HEK293 (cell line): ENCODE results near the gene MAD2L1BP.

ENCODE experiments used
- CTCF ChIA-PET: fragments of 350-600 bp; formaldehyde crosslinking; extraction: SDS; loops from one replicate; lab custom pipeline; 2021; ENCODE audit warnings: antibody characterized with exemption; lab: Yijun Ruan, JAX
- POLR2A ChIA-PET: fragments of 300-600 bp; formaldehyde crosslinking; extraction: SDS; loops from one replicate; lab custom pipeline; 2020; ENCODE audit warnings: antibody characterized with exemption, inconsistent platforms; lab: Yijun Ruan, JAX
- H3K27ac ChIP-seq: fragments of 200-500 bp; sonication (Bioruptor generic); 2 replicates; pipeline ENCODE4 v1.5.1; 2014; ENCODE audit warnings: low read depth, low read length, control low read depth, inconsistent platforms; ENCODE audit errors: extremely low read depth
- H3K36me3 ChIP-seq, 2 experiments: fragments of 200-500 bp in 1 of 2; sonication (Bioruptor generic) in 1 of 2; 1 replicate in 1 of 2; 2 replicates in 1 of 2; pipeline ENCODE4 v1.5.1; 2014 to 2017; ENCODE audit warnings: inconsistent platforms in 2 of 2, low read length in 2 of 2; ENCODE audit not compliant: control insufficient read depth in 2 of 2, insufficient read depth in 1 of 2
- H3K4me1 ChIP-seq: fragments of 200-500 bp; sonication (Bioruptor generic); 2 replicates; pipeline ENCODE4 v1.5.1; 2014; ENCODE audit warnings: mild to moderate bottlenecking, low read length, inconsistent platforms; ENCODE audit not compliant: control insufficient read depth, insufficient read depth
- H3K4me3 ChIP-seq: 2 replicates; pipeline ENCODE4 v1.5.1; 2011; ENCODE audit warnings: low read depth, mild to moderate bottlenecking, control low read depth, low read length, moderate library complexity
- H3K9me3 ChIP-seq: fragments of 200-500 bp; sonication (Bioruptor generic); 2 replicates; pipeline ENCODE4 v1.5.1; 2014; ENCODE audit warnings: low read depth, low read length, inconsistent platforms; ENCODE audit not compliant: control insufficient read depth, insufficient read depth
- ATF2 ChIP-seq: fragments of 450-650 bp; formaldehyde crosslinking; IDR thresholded peaks from 2 replicates; pipeline ENCODE4 v1.5.1; 2016; ENCODE audit warnings: missing biosample characterization, missing genetic modification characterization, low read depth
- BCL11B ChIP-seq: fragments of 450-650 bp; formaldehyde crosslinking; IDR thresholded peaks from 2 replicates; pipeline ENCODE4 v1.5.1; 2016; ENCODE audit warnings: low read depth, missing biosample characterization, missing genetic modification characterization
- CTCF ChIP-seq: fragments of 450-650 bp; formaldehyde crosslinking; IDR thresholded peaks from 2 replicates; pipeline ENCODE4 v1.5.1; 2016; ENCODE audit warnings: missing biosample characterization, missing genetic modification characterization
- FEZF1 ChIP-seq: fragments of 450-650 bp; formaldehyde crosslinking; IDR thresholded peaks from 2 replicates; pipeline ENCODE4 v1.5.1; 2016; ENCODE audit warnings: missing biosample characterization, missing genetic modification characterization
- HIC1 ChIP-seq: fragments of 450-650 bp; formaldehyde crosslinking; IDR thresholded peaks from 2 replicates; pipeline ENCODE4 v1.5.1; 2016; ENCODE audit warnings: missing biosample characterization, missing genetic modification characterization
- MEIS1 ChIP-seq: sonication (generic); formaldehyde crosslinking; IDR thresholded peaks from 2 replicates; pipeline ENCODE4 v1.8.1; 2022; ENCODE audit warnings: missing genetic modification reagents, mild to moderate bottlenecking, borderline replicate concordance
- MZF1 ChIP-seq: fragments of 450-650 bp; formaldehyde crosslinking; IDR thresholded peaks from 2 replicates; pipeline ENCODE4 v1.5.1; 2017; ENCODE audit warnings: missing biosample characterization, missing genetic modification characterization, borderline replicate concordance
- RBAK ChIP-seq: fragments of 450-650 bp; formaldehyde crosslinking; IDR thresholded peaks from 2 replicates; pipeline ENCODE4 v1.5.1; 2016; ENCODE audit warnings: missing biosample characterization, missing genetic modification characterization
- SP7 ChIP-seq: fragments of 450-650 bp; formaldehyde crosslinking; IDR thresholded peaks from 2 replicates; pipeline ENCODE4 v1.5.1; 2016; ENCODE audit warnings: missing biosample characterization, missing genetic modification characterization
- TCF7L2 ChIP-seq: IDR thresholded peaks from 2 replicates; pipeline ENCODE4 v1.6.1; 2011; ENCODE audit warnings: low read depth, mild to moderate bottlenecking, inconsistent platforms, low read length, moderate library complexity, borderline replicate concordance
- WT1 ChIP-seq: fragments of 450-650 bp; formaldehyde crosslinking; IDR thresholded peaks from 2 replicates; pipeline ENCODE4 v1.5.1; 2016; ENCODE audit warnings: missing biosample characterization, missing genetic modification characterization
- YY2 ChIP-seq: fragments of 450-650 bp; formaldehyde crosslinking; IDR thresholded peaks from 2 replicates; pipeline ENCODE4 v1.5.1; 2016; ENCODE audit warnings: missing biosample characterization, missing genetic modification characterization
- ZBTB8A ChIP-seq: fragments of 450-650 bp; formaldehyde crosslinking; IDR thresholded peaks from 2 replicates; pipeline ENCODE4 v1.5.1; 2016; ENCODE audit warnings: missing biosample characterization, missing genetic modification characterization
- ZEB2 ChIP-seq: fragments of 450-650 bp; formaldehyde crosslinking; IDR thresholded peaks from 2 replicates; pipeline ENCODE4 v1.5.1; 2016; ENCODE audit warnings: missing biosample characterization, missing genetic modification characterization
- ZFP69B ChIP-seq: fragments of 450-650 bp; formaldehyde crosslinking; IDR thresholded peaks from 2 replicates; pipeline ENCODE4 v1.5.1; 2016; ENCODE audit warnings: missing biosample characterization, missing genetic modification characterization
- ZNF133 ChIP-seq: fragments of 450-650 bp; formaldehyde crosslinking; IDR thresholded peaks from 2 replicates; pipeline ENCODE4 v1.5.1; 2016; ENCODE audit warnings: missing biosample characterization, missing genetic modification characterization
- ZNF221 ChIP-seq: fragments of 450-650 bp; formaldehyde crosslinking; IDR thresholded peaks from 2 replicates; pipeline ENCODE4 v1.5.1; 2017; ENCODE audit warnings: missing biosample characterization, missing genetic modification characterization, borderline replicate concordance
- ZNF335 ChIP-seq: fragments of 450-650 bp; formaldehyde crosslinking; conservative IDR thresholded peaks from 2 replicates; pipeline ENCODE4 v1.5.1; 2016; ENCODE audit warnings: missing biosample characterization, missing genetic modification characterization
- ZNF366 ChIP-seq: fragments of 450-650 bp; formaldehyde crosslinking; conservative IDR thresholded peaks from 2 replicates; pipeline ENCODE4 v1.5.1; 2016; ENCODE audit warnings: missing biosample characterization, missing genetic modification characterization
- ZNF416 ChIP-seq: fragments of 450-650 bp; formaldehyde crosslinking; IDR thresholded peaks from 2 replicates; pipeline ENCODE4 v1.5.1; 2016; ENCODE audit warnings: missing biosample characterization, missing genetic modification characterization
- ZNF449 ChIP-seq: fragments of 450-650 bp; formaldehyde crosslinking; IDR thresholded peaks from 2 replicates; pipeline ENCODE4 v1.5.1; 2017; ENCODE audit warnings: missing biosample characterization, mild to moderate bottlenecking, missing genetic modification characterization, moderate library complexity
- ZNF530 ChIP-seq: fragments of 450-650 bp; formaldehyde crosslinking; IDR thresholded peaks from 2 replicates; pipeline ENCODE4 v1.5.1; 2016; ENCODE audit warnings: low read depth, missing biosample characterization, missing genetic modification characterization
- ZNF558 ChIP-seq: fragments of 450-650 bp; formaldehyde crosslinking; IDR thresholded peaks from 2 replicates; pipeline ENCODE4 v1.5.1; 2016; ENCODE audit warnings: missing biosample characterization, missing genetic modification characterization
- ZXDB ChIP-seq: fragments of 450-650 bp; formaldehyde crosslinking; IDR thresholded peaks from 2 replicates; pipeline ENCODE4 v1.5.1; 2016; ENCODE audit warnings: missing biosample characterization, missing genetic modification characterization
- TF ChIP-seq, protein P1 (sequence below): fragments of 450-650 bp; formaldehyde crosslinking; IDR thresholded peaks from 2 replicates; pipeline ENCODE4 v1.5.1; 2016; ENCODE audit warnings: missing biosample characterization, missing genetic modification characterization
- TF ChIP-seq, protein P2 (sequence below): fragments of 450-650 bp; formaldehyde crosslinking; IDR thresholded peaks from 2 replicates; pipeline ENCODE4 v1.5.1; 2016; ENCODE audit warnings: missing biosample characterization, missing genetic modification characterization

MAD2L1BP gene

GRCh38 chr6:43627008-43627825, 8.4 kb upstream of the MAD2L1BP start (continued):
- peak; percentile 94 for TF ChIP-seq ZNF366 (tag by site-specific recombination)
- peak; percentile 86 for TF ChIP-seq HIC1
- TF ChIP-seq ZXDB (tag by site-specific recombination), result 0 out of 2 replicates have a peak, but pooled peaks have one; percentile 27
- peak; percentile 85 for TF ChIP-seq SP7
- TF ChIP-seq ZBTB8A (tag by site-specific recombination), result 0 out of 2 replicates have a peak, but pooled peaks have one; percentile 16
- no peak for TF ChIP-seq ZNF133 (tag by site-specific recombination)
- TF ChIP-seq RBAK (tag by site-specific recombination), result no peak
- TF ChIP-seq ZEB2, result peak; percentile 98
- peak; percentile 46; the same call in 1 of the 2 replicates for TF ChIP-seq WT1 (tag by site-specific recombination)
- peak; percentile 37; the same call in 1 of the 2 replicates for TF ChIP-seq ZNF449 (tag by site-specific recombination)
- TF ChIP-seq ZNF558, result peak; percentile 64
- TF ChIP-seq CTCF (tag by site-specific recombination), result no peak
- no peak for TF ChIP-seq MZF1 (tag by site-specific recombination)
- TF ChIP-seq ZFP69B (tag by site-specific recombination), result peak; percentile 64
- TF ChIP-seq ZNF416 (tag by site-specific recombination), result no peak
- TF ChIP-seq ZNF335 (tag by site-specific recombination), result peak; percentile 60

DNA sequence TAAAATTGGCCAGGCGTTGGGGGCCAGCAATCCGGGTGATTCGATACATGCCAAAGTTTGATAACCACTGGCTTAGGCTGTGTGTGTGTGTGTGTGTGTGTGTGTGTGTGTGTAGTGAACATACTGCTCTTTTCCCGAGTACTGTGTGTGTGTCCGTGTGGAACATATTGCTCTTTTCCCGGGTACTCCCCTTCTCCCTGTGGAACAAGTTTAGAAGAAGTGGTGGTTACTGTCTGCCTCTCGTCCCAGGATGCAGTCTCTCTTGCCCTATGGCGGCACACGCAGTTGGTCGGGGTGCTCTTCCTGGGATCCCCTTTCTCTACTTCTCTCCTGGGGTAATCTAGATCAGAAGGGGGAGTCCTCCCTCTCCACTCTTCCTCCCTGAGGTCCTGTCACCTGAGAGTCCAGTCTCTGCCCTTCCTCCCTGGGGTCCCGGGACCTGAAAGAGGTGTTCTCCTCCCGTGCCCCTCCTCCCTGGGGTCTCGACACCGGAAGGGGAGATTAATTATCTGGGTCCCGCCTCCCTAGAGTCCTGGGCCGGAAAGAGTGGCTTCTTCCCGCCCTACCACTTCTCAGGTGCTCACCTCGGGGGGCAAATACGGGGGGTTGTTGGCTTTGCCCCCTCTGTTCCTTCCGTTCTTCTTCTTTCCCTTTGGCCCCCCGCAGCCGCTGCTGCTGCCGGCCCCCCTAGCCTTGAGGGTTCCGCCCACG, 7.1 kb upstream of the MAD2L1BP start:
- Histone ChIP-seq H3K4me1 (0 out of 2 replicates have a peak, but pooled peaks cover 8% of the 10 kb centered on the region), H3K27ac (peak overlapping the region; percentile 90), H3K9me3 (no peaks in the 10 kb centered on the region), H3K36me3 (peaks cover 0 to 29% of the 10 kb centered on the region in 2 experiments; a peak in 2 of 3 replicates), H3K4me3 (peak overlapping the region; percentile 77)
- POLR2A ChIA-PET, result interaction anchor here (0.8 to 4.2 kb wide), 22 partner anchors 9 to 684 kb away, joined by 3 to 40 read pairs (median 7); partner anchors contain the start of genes AARS2, HSP90AB1, POLH and RSPH9
- CTCF ChIA-PET, result interaction anchor here (1.1 to 2.6 kb wide), 3 partner anchors 20 to 50 kb away, joined by 3 to 15 read pairs (median 5); no protein-coding TSS in a partner anchor
- TF ChIP-seq ATF2 (tag by site-specific recombination), result no peak
- TF ChIP-seq, protein P1, sequence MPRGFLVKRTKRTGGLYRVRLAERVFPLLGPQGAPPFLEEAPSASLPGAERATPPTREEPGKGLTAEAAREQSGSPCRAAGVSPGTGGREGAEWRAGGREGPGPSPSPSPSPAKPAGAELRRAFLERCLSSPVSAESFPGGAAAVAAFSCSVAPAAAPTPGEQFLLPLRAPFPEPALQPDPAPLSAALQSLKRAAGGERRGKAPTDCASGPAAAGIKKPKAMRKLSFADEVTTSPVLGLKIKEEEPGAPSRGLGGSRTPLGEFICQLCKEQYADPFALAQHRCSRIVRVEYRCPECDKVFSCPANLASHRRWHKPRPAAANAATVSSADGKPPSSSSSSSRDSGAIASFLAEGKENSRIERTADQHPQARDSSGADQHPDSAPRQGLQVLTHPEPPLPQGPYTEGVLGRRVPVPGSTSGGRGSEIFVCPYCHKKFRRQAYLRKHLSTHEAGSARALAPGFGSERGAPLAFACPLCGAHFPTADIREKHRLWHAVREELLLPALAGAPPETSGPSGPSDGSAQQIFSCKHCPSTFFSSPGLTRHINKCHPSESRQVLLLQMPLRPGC (tag by site-specific recombination), result no peak
- TF ChIP-seq ZNF221 (tag by site-specific recombination), result no peak
- TF ChIP-seq MEIS1 (CRISPR knock-in tag), result no peak
- TF ChIP-seq ZNF530 (tag by site-specific recombination), result no peak
- peak; percentile 70; the same call in 1 of the 2 replicates for TF ChIP-seq YY2 (tag by site-specific recombination)
- TF ChIP-seq, protein P2, sequence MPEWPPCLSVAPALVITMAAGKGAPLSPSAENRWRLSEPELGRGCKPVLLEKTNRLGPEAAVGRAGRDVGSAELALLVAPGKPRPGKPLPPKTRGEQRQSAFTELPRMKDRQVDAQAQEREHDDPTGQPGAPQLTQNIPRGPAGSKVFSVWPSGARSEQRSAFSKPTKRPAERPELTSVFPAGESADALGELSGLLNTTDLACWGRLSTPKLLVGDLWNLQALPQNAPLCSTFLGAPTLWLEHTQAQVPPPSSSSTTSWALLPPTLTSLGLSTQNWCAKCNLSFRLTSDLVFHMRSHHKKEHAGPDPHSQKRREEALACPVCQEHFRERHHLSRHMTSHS (tag by site-specific recombination), result no peak
- TF ChIP-seq BCL11B (tag by site-specific recombination), result no peak
- TF ChIP-seq TCF7L2, result no peak
- TF ChIP-seq ZXDB (tag by site-specific recombination), result peak; percentile 44
- peak; percentile 96 for TF ChIP-seq FEZF1 (tag by site-specific recombination)
